Fibroblast of the conjunctiva (primary cell): ENCODE data around the gene NUB1.

ENCODE experiments used
- DNase-seq: peaks from one replicate; pipeline ENCODE4 v3.0.0-alpha.2; 2010; ENCODE audit warnings: low read depth

Gene NUB1

GRCh38 chr7:151389096-151389767, 47.6 kb downstream of the NUB1 start:
- no peak for DNase-seq

GRCh38 chr7:151389768-151390597, 48.4 kb downstream of the NUB1 start:
- no peak for DNase-seq

GRCh38 chr7:151390598-151391357, 49.2 kb downstream of the NUB1 start:
- DNase-seq, result no peak

- DNase-seq, result no peak
Observed at GRCh38 chr7:151391358-151391730, 49.7 kb downstream of the NUB1 start.

- no peak for DNase-seq
Observed at GRCh38 chr7:151392002-151392401, 50.4 kb downstream of the NUB1 start.

GRCh38 chr7:151392426-151392825, 50.8 kb downstream of the NUB1 start:
- DNase-seq, result no peak

- DNase-seq, result no peak
Observed at GRCh38 chr7:151393031-151393977, 51.7 kb downstream of the NUB1 start.

- no peak for DNase-seq
Observed at GRCh38 chr7:151394076-151395035, 52.7 kb downstream of the NUB1 start.

GRCh38 chr7:151395036-151395367, 53.4 kb downstream of the NUB1 start:
- no peak for DNase-seq

GRCh38 chr7:151396328-151396970, 54.8 kb downstream of the NUB1 start:
- DNase-seq, result no peak

GRCh38 chr7:151397026-151397425, 55.4 kb downstream of the NUB1 start:
- DNase-seq, result no peak

- DNase-seq, result no peak
Observed at GRCh38 chr7:151398446-151399304, 57.1 kb downstream of the NUB1 start.

GRCh38 chr7:151399305-151399601, 57.6 kb downstream of the NUB1 start:
- DNase-seq, result no peak

GRCh38 chr7:151399906-151400305, 58.3 kb downstream of the NUB1 start:
- DNase-seq, result no peak

GRCh38 chr7:151400626-151401315, 59.2 kb downstream of the NUB1 start:
- no peak for DNase-seq

- no peak for DNase-seq
Observed at GRCh38 chr7:151402029-151402835, 60.6 kb downstream of the NUB1 start.

GRCh38 chr7:151403764-151404163, 62.2 kb downstream of the NUB1 start:
- no peak for DNase-seq
